ENCODE measurements around the gene ANKRD18A.
"Not testable (repeated sequence)": the region's sequence is repeated elsewhere in the genome, so short reads cannot be mapped to it uniquely, and the experiment has no call there.

The ANKRD18A gene

GRCh38 chr9:38622951-38623350 is 2.6 kb upstream of the ANKRD18A start:
- DNase-seq = no peak

GRCh38 chr9:38622288-38622674 is 1.9 kb upstream of the ANKRD18A start:
- DNase-seq = no peak

GRCh38 chr9:38621434-38622287 is 1.3 kb upstream of the ANKRD18A start:
- peak; percentile 45 for DNase-seq

- DNase-seq = peak; percentile 26
Measured at GRCh38 chr9:38619556-38620447, 594 bp downstream of the ANKRD18A start.

- not testable (repeated sequence) for DNase-seq
Measured at GRCh38 chr9:38598029-38598745, 22.2 kb downstream of the ANKRD18A start.

- not testable (repeated sequence) for DNase-seq
Measured at GRCh38 chr9:38595117-38595516, 25.3 kb downstream of the ANKRD18A start.

- not testable (repeated sequence) for DNase-seq
Measured at GRCh38 chr9:38591346-38592063, 28.9 kb downstream of the ANKRD18A start.

GRCh38 chr9:38583765-38584164 is 36.6 kb downstream of the ANKRD18A start:
- not testable (repeated sequence) for DNase-seq

- not testable (repeated sequence) for DNase-seq
Measured at GRCh38 chr9:38580112-38580511, 40.3 kb downstream of the ANKRD18A start.

GRCh38 chr9:38576181-38576580 is 44.2 kb downstream of the ANKRD18A start:
- DNase-seq = not testable (repeated sequence)

- not testable (repeated sequence) for DNase-seq
Measured at GRCh38 chr9:38566048-38566447, 54.3 kb downstream of the ANKRD18A start.

GRCh38 chr9:38565178-38565577 is 55.2 kb downstream of the ANKRD18A start:
- DNase-seq = not testable (repeated sequence)

GRCh38 chr9:38563911-38564310 is 56.5 kb downstream of the ANKRD18A start:
- DNase-seq = not testable (repeated sequence)

GRCh38 chr9:38561134-38561533 is 59.3 kb downstream of the ANKRD18A start:
- DNase-seq = not testable (repeated sequence)

GRCh38 chr9:38559172-38559571 is 61.2 kb downstream of the ANKRD18A start:
- not testable (repeated sequence) for DNase-seq

- not testable (repeated sequence) for DNase-seq
Measured at GRCh38 chr9:38557746-38558145, 62.6 kb downstream of the ANKRD18A start.

GRCh38 chr9:38554966-38555365 is 65.4 kb downstream of the ANKRD18A start:
- DNase-seq = not testable (repeated sequence)

GRCh38 chr9:38553019-38553418 is 67.4 kb downstream of the ANKRD18A start:
- DNase-seq = not testable (repeated sequence)

GRCh38 chr9:38546497-38547163 is 73.8 kb downstream of the ANKRD18A start:
- peak; percentile 50 for DNase-seq

GRCh38 chr9:38540535-38540934 is 79.9 kb downstream of the ANKRD18A start:
- DNase-seq = not testable (repeated sequence)

GRCh38 chr9:38529317-38529716 is 91.1 kb downstream of the ANKRD18A start:
- DNase-seq = no peak

- DNase-seq = no peak
Measured at GRCh38 chr9:38527503-38527902, 92.9 kb downstream of the ANKRD18A start.

Data from CD4-positive, alpha-beta T cell treated with Interleukin-17A for 1 hour (primary cell).